CD4-positive, alpha-beta T cell (primary cell): ENCODE results near the gene C5orf34. TPM values are rescaled to one million over a fixed set of nuclear protein-coding genes. Genes with fewer than 3 reads are reported as not detected.

ENCODE experiments used
- ATAC-seq: fragments of 200-7000 bp; cut with Tn5 transposase; one replicate; pipeline ENCODE4 v1.10.0; 2022; ENCODE audit warnings: mild to moderate bottlenecking; ENCODE audit not compliant: poor library complexity
- CTCF ChIA-PET: fragments of 350-600 bp; sonication (Branson Sonifier 250); formaldehyde crosslinking; loops from one replicate; lab custom pipeline; 2021; ENCODE audit warnings: antibody characterized with exemption, inconsistent platforms; lab: Charles Lee
- POLR2A ChIA-PET: fragments of 350-600 bp; sonication (Branson Sonifier 250); formaldehyde crosslinking; loops from one replicate; lab custom pipeline; 2021; ENCODE audit warnings: antibody characterized with exemption, inconsistent platforms; lab: Charles Lee
- DNase-seq, 14 experiments: peaks; one replicate each; pipeline ENCODE4 v3.0.0-alpha.2; 2013 to 2020; ENCODE audit warnings: mixed read lengths in 2 of 14
- H3K27ac ChIP-seq, 2 donors: one replicate each; pipeline versions ENCODE4 v1.5.1 to v1.7.0; 2013; ENCODE audit warnings: low read length in 2 of 2, low read depth in 1 of 2, mild to moderate bottlenecking in 1 of 2
- H3K27me3 ChIP-seq, 2 experiments: 1 replicate in 1 of 2; 2 replicates in 1 of 2; pipeline versions ENCODE4 v1.6.1 to v1.7.0; 2013; ENCODE audit warnings: low read length in 2 of 2, control low read depth in 1 of 2, mild to moderate bottlenecking in 1 of 2, moderate library complexity in 1 of 2; ENCODE audit not compliant: insufficient read depth in 2 of 2, control insufficient read depth in 1 of 2
- H3K36me3 ChIP-seq: one replicate; pipeline ENCODE4 v1.6.1; 2013; ENCODE audit warnings: low read length, control low read depth; ENCODE audit not compliant: insufficient read depth
- H3K4me1 ChIP-seq: one replicate; pipeline ENCODE4 v1.6.1; 2013; ENCODE audit warnings: low read length, control low read depth; ENCODE audit not compliant: insufficient read depth
- H3K4me3 ChIP-seq: one replicate; pipeline ENCODE4 v1.5.1; 2013; ENCODE audit warnings: mild to moderate bottlenecking, low read length, moderate library complexity
- H3K9me3 ChIP-seq, 2 experiments: 1 replicate in 1 of 2; 2 replicates in 1 of 2; pipeline versions ENCODE4 v1.6.1 to v1.7.0; 2013; ENCODE audit warnings: low read length in 2 of 2, mild to moderate bottlenecking in 2 of 2, control low read depth in 1 of 2, moderate library complexity in 1 of 2; ENCODE audit not compliant: control insufficient read depth in 1 of 2, insufficient read depth in 1 of 2
- H3K27ac Mint-ChIP-seq: one replicate; pipeline ENCODE4 v1.8.0; 2020; ENCODE audit warnings: mixed read lengths
- H3K27me3 Mint-ChIP-seq: one replicate; pipeline ENCODE4 v1.8.0; 2021; ENCODE audit warnings: mixed read lengths
- H3K36me3 Mint-ChIP-seq: one replicate; pipeline ENCODE4 v1.8.0; 2021; ENCODE audit warnings: low read depth, mixed read lengths
- H3K4me1 Mint-ChIP-seq: one replicate; pipeline ENCODE4 v1.8.0; 2021; ENCODE audit warnings: low read depth, mixed read lengths
- H3K4me3 Mint-ChIP-seq: one replicate; pipeline ENCODE4 v1.8.0; 2020; ENCODE audit warnings: mild to moderate bottlenecking, mixed read lengths
- H3K9me3 Mint-ChIP-seq: one replicate; pipeline ENCODE4 v1.8.0; 2020; ENCODE audit warnings: mixed read lengths
- intact Hi-C, 2 experiments: fragments of 100-400 bp; cut with DNase I in 1 of 2; cut with micrococcal nuclease in 1 of 2; formaldehyde crosslinking; loops; one replicate each; pipeline versions ENCODE4 v1.15.1 to v1.9.0; 2023 to 2025; cut with DNase I, micrococcal nuclease
- total RNA-seq, 174 experiments: library from RNA in 2 of 174; stranded (reverse) in 2 of 174; gene quantifications; one replicate each; pipeline ENCODE4 v1.2.3 and lab custom pipeline; 2021 to 2026
- TF ChIP-seq, protein P1 (sequence below): fragments of 200-600 bp; IDR thresholded peaks from one replicate; pipeline ENCODE4 v1.8.0; 2022; ENCODE audit warnings: antibody characterized with exemption, mild to moderate bottlenecking

C5orf34 gene
- total RNA-seq, 2 experiments from 2014 or later: 0.88 to 1.2 TPM

DNA sequence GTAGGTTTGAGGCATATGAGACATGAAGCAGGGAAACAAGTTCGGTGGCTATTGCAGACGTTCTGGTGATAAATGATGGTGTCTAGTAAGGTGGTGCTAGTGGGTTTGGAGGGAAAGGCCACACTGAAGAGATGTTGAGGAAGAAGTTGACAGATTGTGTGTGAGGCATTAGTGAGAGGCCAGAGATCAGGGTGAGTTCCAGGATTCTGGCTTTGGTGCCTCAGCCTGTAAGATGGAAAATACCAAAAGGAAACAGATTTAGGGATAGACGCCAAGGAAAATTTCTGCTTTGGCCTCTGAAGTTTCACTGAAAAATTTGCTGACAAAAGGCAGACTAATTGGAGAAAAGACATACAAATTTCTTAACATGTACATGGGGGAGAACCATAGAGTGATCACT is 48.4 kb upstream of the C5orf34 start:
- ATAC-seq (no peak), DNase-seq (no peak)
- ChIA-PET POLR2A (no interaction called here), CTCF (no interaction called here)
- Mint-ChIP-seq H3K27me3 (peaks cover 11% of the 10 kb centered on the region), H3K27ac (no peak overlapping the region), H3K9me3 (no peaks in the 10 kb centered on the region), H3K4me3 (no peak overlapping the region), H3K4me1 (no peaks in the 10 kb centered on the region), H3K36me3 (no peaks in the 10 kb centered on the region)
- H3K9me3 ChIP-seq: no peaks in the 10 kb centered on the region
- TF ChIP-seq, protein P1, sequence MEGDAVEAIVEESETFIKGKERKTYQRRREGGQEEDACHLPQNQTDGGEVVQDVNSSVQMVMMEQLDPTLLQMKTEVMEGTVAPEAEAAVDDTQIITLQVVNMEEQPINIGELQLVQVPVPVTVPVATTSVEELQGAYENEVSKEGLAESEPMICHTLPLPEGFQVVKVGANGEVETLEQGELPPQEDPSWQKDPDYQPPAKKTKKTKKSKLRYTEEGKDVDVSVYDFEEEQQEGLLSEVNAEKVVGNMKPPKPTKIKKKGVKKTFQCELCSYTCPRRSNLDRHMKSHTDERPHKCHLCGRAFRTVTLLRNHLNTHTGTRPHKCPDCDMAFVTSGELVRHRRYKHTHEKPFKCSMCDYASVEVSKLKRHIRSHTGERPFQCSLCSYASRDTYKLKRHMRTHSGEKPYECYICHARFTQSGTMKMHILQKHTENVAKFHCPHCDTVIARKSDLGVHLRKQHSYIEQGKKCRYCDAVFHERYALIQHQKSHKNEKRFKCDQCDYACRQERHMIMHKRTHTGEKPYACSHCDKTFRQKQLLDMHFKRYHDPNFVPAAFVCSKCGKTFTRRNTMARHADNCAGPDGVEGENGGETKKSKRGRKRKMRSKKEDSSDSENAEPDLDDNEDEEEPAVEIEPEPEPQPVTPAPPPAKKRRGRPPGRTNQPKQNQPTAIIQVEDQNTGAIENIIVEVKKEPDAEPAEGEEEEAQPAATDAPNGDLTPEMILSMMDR: no peak
- H3K4me3 ChIP-seq: no peak overlapping the region
- no peaks in the 10 kb centered on the region for H3K27me3 ChIP-seq
- H3K27ac ChIP-seq: no peak overlapping the region
- no peaks in the 10 kb centered on the region for H3K4me1 ChIP-seq
- intact Hi-C loops: no loop called here
- no peaks in the 10 kb centered on the region for H3K36me3 ChIP-seq

DNA sequence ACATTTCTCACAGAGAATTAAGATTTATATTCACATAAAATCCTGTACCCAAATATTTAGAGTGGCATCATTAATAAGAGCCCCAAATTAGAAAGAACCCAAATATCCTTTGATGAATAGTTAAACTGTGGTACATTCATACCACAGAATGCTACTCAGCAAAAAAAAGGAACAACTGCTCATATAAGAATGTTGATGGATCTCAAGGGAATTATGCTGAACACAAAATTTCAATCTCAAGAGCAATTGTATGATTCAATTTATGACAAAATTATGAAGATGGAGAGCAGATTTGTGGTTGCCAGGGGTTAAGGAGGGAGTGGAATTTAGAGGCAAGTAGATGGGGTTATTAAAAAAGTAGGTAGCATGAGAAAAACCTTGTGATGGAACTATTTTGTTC is 46.4 kb upstream of the C5orf34 start:
- POLR2A ChIA-PET: no interaction called here

DNA sequence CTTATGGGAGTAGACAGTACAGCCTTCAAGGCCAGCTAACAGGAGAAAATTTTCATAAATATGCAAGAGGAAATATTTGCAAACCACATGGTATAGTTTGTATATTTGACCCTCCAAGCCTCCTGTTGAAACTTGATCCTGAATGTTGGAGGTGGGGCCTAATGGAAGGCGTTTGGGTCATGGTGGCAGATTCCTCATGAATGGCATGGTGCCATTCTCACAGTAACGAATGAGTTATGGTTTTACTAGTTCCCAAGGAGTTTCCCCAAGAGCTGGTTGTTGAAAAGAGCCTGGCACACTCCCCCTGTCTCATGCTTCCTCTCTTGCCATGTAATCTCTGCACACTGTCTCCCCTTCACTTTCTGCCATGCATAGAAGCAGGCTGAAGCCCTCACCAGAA is 45.2 kb upstream of the C5orf34 start:
- ATAC-seq: no peak
- CTCF ChIA-PET: interaction anchor here (1.0 to 2.0 kb wide), 3 partner anchors 8 to 76 kb away, joined by 3 to 6 read pairs (median 3); partner anchors contain the start of gene TMEM267

More for the DNA sequence above, 46.4 kb upstream of the C5orf34 start:
- Histone ChIP-seq H3K4me1 (peaks cover 11% of the 10 kb centered on the region), H3K9me3 (no peaks in the 10 kb centered on the region), H3K4me3 (no peak overlapping the region), H3K27ac (no peak overlapping the region), H3K27me3 (no peaks in the 10 kb centered on the region), H3K36me3 (no peaks in the 10 kb centered on the region)
- TF ChIP-seq, protein P1: no peak
- peaks cover 11% of the 10 kb centered on the region for H3K27me3 Mint-ChIP-seq
- no peak for ATAC-seq
- H3K4me3 Mint-ChIP-seq: no peak overlapping the region
- no peak for DNase-seq
- intact Hi-C loops: no loop called here
- peaks cover 6% of the 10 kb centered on the region for H3K36me3 Mint-ChIP-seq
- peaks cover 6% of the 10 kb centered on the region for H3K4me1 Mint-ChIP-seq
- H3K27ac Mint-ChIP-seq: no peak overlapping the region
- H3K9me3 Mint-ChIP-seq: no peaks in the 10 kb centered on the region
- CTCF ChIA-PET: no interaction called here

More for the DNA sequence above, 45.2 kb upstream of the C5orf34 start:
- Mint-ChIP-seq H3K9me3 (no peaks in the 10 kb centered on the region), H3K36me3 (peaks cover 6% of the 10 kb centered on the region), H3K4me3 (no peak overlapping the region), H3K27me3 (peaks cover 11% of the 10 kb centered on the region), H3K27ac (no peak overlapping the region), H3K4me1 (peaks cover 6% of the 10 kb centered on the region)
- DNase-seq: no peak
- intact Hi-C loops: no loop called here
- POLR2A ChIA-PET: interaction anchor here (1.0 to 10.5 kb wide), 3 partner anchors 44 to 439 kb away, joined by 3 to 163 read pairs (median 5); partner anchors contain the start of genes TMEM267 and ZNF131
- Histone ChIP-seq H3K27ac (no peak overlapping the region), H3K4me3 (no peak overlapping the region), H3K36me3 (no peaks in the 10 kb centered on the region), H3K4me1 (peaks cover 18% of the 10 kb centered on the region), H3K27me3 (no peaks in the 10 kb centered on the region), H3K9me3 (no peaks in the 10 kb centered on the region)
- TF ChIP-seq, protein P1: no peak
